Ramos (cell line): ENCODE results near the gene POLR2H.

Experiments used
- in situ Hi-C: fragments of 300-500 bp; cut with MboI; formaldehyde crosslinking; loops from one replicate; pipeline ENCODE4 v1.14.3; 2022; ENCODE audit warnings: low sequenced_read_pairs; ENCODE audit not compliant: unreplicated experiment

POLR2H gene

DNA sequence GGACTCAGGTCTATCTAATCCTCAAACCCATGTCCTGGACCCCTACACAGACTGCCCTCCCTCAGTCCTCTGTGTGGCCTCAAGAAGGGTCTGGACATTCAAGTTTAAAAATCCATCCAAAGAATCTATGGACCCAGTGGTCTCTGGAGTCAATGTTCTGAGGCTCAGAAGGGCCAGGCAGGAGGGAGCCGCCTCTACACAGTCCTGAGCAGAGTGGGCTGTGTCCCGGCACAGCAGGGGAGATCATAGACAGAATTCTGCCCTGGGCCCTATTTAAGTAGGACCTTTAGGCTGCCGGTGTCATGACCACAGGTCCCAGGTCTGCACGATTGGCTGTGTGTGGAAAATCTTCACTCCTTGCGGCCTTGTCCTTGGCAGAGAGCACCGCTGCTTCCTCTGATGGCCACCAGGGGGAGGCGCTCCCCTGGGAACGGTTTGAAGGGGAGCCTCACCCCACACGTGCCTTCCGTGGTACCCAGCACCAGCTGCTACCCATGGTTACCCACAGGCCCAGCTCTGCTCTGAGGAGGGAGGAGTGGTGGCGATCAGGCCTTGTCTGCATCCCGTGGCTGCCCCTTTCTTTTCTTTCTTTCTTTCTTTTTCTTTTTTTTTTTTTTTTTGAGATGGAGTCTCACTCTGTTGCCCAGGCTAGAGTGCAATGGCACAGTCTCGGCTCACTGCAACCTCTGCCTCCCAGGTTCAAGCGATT lies 56.3 kb downstream of the POLR2H start:
- in situ Hi-C loops, result no loop called here
